HCT116 (cell line): Measurements from ENCODE around the gene DCAF4L1.

Experiments
- CEBPB ChIP-seq: IDR thresholded peaks from 2 replicates; pipeline ENCODE4 v1.6.1; 2012; ENCODE audit warnings: low read depth
- CTCF ChIP-seq, 3 experiments: fragments of 200-600 bp in 1 of 3; sonication (generic) in 1 of 3; IDR thresholded peaks in 2 of 3; conservative IDR thresholded peaks in 1 of 3; 2 replicates each; pipeline ENCODE4 v1.5.1; 2012 to 2017; ENCODE audit warnings: low read depth in 2 of 3, low read length in 2 of 3, antibody characterized with exemption in 1 of 3, borderline replicate concordance in 1 of 3, control low read depth in 1 of 3, mild to moderate bottlenecking in 1 of 3, mixed read lengths in 1 of 3, mixed run types in 1 of 3, moderate library complexity in 1 of 3; ENCODE audit not compliant: insufficient read depth in 1 of 3
- EGR1 ChIP-seq: IDR thresholded peaks from 2 replicates; pipeline ENCODE4 v1.6.1; 2012; ENCODE audit warnings: low read depth
- EZH2 ChIP-seq: fragments of 200-600 bp; sonication (generic); IDR thresholded peaks from 2 replicates; pipeline ENCODE4 v1.6.1; 2017; ENCODE audit warnings: antibody characterized with exemption, mixed run types
- EZH2phosphoT487 ChIP-seq: fragments of 200-600 bp; IDR thresholded peaks from 2 replicates; pipeline ENCODE4 v1.6.1; 2018; ENCODE audit warnings: antibody characterized with exemption, borderline replicate concordance
- FOSL1 ChIP-seq: IDR thresholded peaks from 2 replicates; pipeline ENCODE4 v1.6.1; 2012; ENCODE audit warnings: low read depth
- JUND ChIP-seq: IDR thresholded peaks from 2 replicates; pipeline ENCODE4 v1.6.1; 2012
- POLR2A ChIP-seq: IDR thresholded peaks from 2 replicates; pipeline ENCODE4 v1.7.0; 2011; ENCODE audit warnings: borderline replicate concordance; ENCODE audit not compliant: insufficient read depth, insufficient read length; ENCODE audit errors: extremely low read depth
- POLR2AphosphoS5 ChIP-seq: IDR thresholded peaks from 2 replicates; pipeline ENCODE4 v1.6.1; 2011; ENCODE audit warnings: mild to moderate bottlenecking, low read depth, low read length, moderate library complexity
- REST ChIP-seq: IDR thresholded peaks from 2 replicates; pipeline ENCODE4 v1.6.1; 2012; ENCODE audit warnings: low read depth
- SP1 ChIP-seq: IDR thresholded peaks from 2 replicates; pipeline ENCODE4 v1.6.1; 2012; ENCODE audit warnings: low read depth
- SRF ChIP-seq: IDR thresholded peaks from 2 replicates; pipeline ENCODE4 v1.6.1; 2012; ENCODE audit warnings: low read depth
- ZBTB33 ChIP-seq: IDR thresholded peaks from 2 replicates; pipeline ENCODE4 v1.6.1; 2011; ENCODE audit warnings: mild to moderate bottlenecking, low read length, moderate library complexity; ENCODE audit not compliant: insufficient replicate concordance; ENCODE audit errors: extremely low read depth
- ZNF274 ChIP-seq: fragments of 200-500 bp; sonication (Bioruptor generic); IDR thresholded peaks from 2 replicates; pipeline ENCODE4 v1.6.1; 2014; ENCODE audit warnings: mild to moderate bottlenecking, low read depth, low read length, inconsistent platforms

GRCh38 chr4:41933997-41934503, 47.5 kb upstream of the DCAF4L1 start:
- TF ChIP-seq ZNF274, result no peak
- no peak for TF ChIP-seq POLR2A
- no peak for TF ChIP-seq POLR2AphosphoS5
- TF ChIP-seq CTCF (IDR thresholded peaks at IDR 0.05 in 2 of 3, conservative IDR thresholded peaks at IDR 0.05 in 1 of 3; ENCODE audit: borderline replicate concordance in 1 of 3, insufficient read depth in 1 of 3, low read depth in 2 of 3, low read length in 2 of 3), result no peak
- no peak for TF ChIP-seq EZH2
- TF ChIP-seq EGR1, result no peak
- no peak for TF ChIP-seq CEBPB
- TF ChIP-seq JUND, result no peak
- TF ChIP-seq SP1, result no peak
- TF ChIP-seq REST, result no peak
- no peak for TF ChIP-seq FOSL1
- TF ChIP-seq ZBTB33, result no peak
- no peak for TF ChIP-seq SRF
- no peak for TF ChIP-seq EZH2phosphoT487
